SKM-1 treated with dmso at 0.1 percent for 144 hours (cell line): Measurements from ENCODE around the gene ABHD14A.
"Not testable (repeated sequence)": the region's sequence is repeated elsewhere in the genome, so short reads cannot be mapped to it uniquely, and the experiment has no call there.

ENCODE experiments used
- DNase-seq: peaks from one replicate; lab custom pipeline; 2025; ENCODE audit not compliant: unreplicated experiment; lab: John Stamatoyannopoulos, UW

ABHD14A gene

DNA sequence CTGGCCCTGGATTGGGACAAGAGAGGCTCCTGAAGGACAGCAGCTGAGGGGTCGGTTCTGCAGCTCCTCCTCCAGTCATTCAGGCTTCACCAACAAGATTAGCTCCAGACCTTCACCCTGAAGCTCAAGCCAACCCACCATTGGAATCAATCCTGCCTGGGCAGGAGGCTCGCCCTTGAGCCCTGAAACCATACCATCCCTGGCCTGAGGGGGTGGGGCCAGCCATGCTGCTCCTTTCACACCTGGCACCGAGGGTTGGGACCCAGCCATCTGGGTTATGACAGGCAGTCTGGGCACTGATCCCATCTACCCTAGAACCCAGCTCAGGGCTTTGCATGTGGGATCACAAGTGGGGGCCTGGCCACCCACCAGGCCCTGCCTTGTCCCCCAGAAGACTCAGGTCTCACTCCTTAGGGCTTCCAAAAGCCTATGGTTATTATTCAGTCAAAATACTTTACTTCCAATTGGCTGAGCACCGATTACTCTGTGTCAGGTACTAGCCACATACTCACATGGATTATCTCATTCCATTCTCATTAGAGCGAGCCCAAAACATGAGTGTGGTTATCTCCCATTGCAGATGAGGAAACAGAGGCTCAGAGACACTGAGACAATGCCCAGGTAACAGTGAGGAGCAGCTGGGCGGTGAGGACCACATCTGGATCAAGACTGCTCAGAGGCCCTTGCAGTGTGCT is 4.1 kb upstream of the ABHD14A start:
- no peak for DNase-seq

DNA sequence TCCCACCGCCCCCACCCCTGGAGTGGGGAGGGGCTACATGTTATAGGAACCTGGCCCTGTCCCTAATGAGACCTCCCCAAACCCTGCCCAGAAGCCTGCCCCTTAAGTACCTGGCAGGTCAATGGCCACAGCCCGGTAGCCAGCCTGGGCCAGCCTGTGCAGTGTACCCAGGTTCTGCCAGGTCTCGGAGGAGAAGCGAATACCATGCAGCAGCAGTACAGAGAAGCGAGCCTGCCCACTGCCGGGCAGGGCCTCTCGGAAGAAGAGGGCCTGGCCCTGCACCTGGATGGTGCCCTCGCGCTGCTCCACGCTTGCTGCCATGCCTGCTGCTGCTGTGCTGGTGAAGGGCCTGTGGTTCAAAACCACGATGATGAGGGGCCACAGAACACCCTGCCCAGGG is 3.5 kb upstream of the ABHD14A start:
- no peak for DNase-seq

DNA sequence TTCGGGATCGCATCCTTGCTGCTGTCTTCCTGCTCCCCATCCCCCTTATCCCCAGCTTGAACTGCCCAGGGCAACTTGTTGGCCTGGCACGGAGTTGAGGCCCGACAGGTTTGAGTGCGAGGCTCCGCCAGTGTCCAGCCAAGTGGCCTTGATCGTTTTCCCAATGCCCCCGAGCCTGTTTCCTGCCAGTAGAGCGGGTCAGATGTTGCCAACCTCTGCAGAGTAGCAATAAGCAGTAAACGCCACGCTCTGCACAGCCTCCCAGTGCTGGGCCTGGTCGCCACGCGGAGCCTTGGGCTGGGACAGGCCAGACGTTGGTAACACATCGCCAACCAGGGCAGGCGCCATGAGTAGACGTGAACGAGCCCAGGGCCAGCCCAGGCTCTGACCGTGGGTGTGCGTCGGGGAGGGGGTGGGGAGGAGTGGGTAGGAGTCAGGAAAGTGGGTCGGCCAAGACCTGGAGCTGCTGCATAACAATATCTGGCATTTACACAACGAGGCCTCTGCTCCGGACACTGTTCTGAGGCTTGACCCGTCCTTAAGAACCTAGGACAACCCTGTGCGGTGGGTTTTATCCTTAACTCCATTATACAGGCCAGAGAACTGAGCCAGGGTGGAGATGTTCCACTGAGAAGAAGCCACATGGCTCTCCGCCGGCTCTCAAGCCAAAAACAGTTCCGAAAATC is 444 bp upstream of the ABHD14A start:
- no peak for DNase-seq

DNA sequence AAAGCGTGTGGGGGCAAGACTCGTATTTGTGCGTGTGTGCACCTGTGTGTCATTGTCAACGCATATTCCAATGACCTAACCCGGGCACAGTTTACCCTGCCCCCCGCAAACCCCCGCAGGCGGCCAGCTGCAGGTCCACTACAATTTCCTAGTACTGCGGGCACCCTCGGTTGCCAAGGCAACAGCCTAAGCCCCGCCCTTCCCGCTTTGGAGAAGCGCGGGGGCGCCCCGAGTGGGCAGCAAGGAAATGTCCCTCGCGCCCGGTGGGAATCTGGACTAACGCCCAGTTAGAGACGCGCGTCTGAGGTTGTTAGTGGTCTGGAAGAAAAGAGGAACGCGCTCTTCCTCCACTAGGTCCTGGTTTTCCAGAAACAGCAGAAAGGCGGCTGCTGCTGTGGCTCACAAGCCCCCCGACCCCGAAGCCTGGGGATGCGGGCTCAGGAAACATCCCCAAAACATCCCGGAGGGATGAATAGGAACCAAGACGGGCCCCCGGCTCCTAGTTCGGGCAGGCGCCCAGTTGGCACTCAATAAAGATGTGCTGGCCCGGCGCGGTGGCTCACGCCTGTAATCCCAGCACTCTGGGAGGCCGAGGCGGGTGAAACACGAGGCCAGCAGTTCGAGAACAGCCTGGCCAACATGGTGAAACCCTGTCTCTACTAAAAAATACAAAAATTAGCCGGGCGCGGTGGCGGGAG is 1.1 kb downstream of the ABHD14A start:
- no peak for DNase-seq

DNA sequence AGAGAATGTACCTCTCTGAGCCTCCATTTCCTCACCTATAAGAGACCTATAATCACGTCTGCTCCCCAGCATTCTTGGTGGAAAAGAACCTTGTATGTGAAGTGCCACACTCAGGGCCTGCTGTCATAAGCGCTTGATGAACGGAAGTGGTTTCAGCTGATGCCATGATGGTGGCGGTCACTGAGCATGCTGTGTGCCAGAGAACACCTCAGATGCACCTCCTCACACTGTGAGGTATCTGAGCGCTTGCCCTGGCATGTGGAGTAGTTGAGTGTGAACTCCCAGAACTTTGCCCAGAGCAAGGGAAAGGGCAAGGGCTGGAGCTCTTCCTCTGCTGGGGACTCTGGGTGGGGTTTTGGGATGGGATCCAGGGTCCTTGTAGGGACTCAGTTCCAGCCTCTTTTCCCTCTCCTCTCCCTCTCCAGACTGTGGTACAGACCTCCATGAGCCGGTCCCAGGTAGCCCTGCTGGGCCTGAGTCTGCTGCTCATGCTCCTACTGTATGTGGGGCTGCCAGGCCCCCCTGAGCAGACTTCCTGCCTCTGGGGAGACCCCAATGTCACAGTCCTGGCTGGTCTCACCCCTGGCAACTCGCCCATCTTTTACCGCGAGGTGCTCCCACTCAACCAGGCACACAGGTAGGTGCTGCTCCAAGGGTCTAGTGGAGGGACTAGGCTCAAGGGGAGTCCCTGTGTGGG is 2.7 kb downstream of the ABHD14A start:
- DNase-seq: no peak

DNA sequence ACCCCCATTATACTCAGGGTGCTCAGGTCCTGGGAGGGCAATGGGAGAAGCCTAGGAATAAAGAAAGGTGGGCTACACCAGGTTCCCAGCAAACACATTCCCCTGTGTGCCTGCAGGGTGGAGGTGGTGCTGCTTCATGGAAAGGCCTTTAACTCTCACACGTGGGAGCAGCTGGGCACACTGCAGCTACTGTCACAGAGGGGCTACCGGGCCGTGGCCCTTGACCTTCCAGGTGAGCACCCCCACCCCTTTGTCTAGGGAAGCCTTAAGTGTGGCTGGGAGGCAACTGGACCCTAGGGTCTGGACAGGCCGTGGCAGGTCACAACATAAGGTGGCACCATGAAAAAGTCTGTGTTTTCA is 3.3 kb downstream of the ABHD14A start:
- DNase-seq: no peak

DNA sequence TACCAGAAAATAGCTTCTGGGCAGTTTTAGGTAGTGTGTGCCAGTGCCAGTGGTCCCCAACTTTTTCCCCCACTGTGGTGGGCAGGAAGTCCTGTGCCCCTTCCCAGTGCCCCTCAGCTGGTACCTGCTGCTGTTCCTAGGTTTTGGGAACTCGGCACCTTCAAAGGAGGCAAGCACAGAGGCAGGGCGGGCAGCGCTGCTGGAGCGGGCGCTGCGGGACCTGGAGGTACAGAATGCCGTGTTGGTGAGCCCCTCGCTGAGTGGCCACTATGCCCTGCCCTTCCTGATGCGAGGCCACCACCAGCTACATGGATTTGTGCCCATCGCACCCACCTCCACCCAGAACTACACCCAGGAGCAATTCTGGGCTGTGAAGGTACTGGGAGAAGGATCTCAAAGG is 5.4 kb downstream of the ABHD14A start:
- DNase-seq: no peak

DNA sequence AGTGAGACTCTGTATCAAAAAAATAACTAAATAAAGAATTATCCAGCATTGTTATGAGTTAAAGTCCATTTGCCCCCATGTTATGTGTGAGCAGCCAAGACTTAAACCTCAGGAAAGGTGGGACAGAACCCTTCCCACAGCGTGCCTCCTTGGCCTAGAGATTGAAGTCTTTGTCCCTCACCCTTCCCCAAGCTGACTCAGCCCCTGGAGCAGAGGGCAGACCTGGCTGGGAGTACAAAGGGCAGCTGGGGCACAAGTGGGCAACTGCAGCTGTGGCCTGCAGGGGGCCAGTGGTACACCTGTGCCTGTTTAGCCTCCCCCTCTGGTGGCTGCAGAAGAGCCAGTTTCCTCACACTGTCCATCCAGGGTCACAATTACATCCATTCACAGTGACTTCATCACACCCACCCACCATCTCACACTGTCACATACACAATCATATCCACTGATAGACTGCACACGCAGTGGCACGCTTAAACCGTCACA is 7.5 kb downstream of the ABHD14A start:
- DNase-seq: no peak

DNA sequence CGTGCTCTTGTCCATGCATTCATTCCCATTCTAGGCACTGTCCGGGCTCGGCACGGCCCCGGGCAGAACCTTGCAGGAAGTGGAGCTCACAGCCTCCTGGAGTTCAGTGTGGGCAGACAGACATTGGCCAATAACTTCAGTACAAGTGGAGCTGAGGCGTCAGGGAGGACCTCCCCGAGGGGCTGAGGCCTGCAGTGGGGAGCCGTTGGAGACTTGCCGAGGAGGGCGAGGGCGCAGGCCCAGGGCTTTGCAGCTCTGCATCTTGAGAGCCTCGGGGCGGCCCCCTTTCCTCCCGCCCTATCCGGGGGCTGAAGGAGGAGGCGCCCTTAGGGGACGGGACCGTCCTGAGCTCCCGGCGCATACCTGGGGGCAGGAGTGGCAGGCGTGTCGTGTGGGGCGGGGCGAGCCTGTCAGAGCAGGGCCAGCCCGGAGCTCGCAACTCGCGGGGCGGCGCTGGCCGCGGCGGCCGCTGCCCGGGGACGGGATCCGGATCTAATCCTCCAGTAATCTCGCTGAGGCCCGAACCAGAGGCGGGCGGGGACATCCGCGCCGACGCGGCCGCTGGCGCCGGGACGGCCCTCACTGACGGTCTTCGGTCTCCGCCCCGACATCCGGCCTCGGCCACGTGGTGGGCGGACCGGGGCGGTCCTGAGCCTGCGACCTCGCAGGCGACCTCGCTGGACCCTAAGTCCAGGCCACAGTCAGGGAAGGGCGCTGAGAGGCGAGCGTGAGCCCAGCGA is 8.1 kb downstream of the ABHD14A start, which contains the start of gene ACY1:
ACY1 (plus strand) TSS at position 698 of the 740 bp plus-strand sequence. CDS start 530 bp downstream, outside the sequence.
- DNase-seq: peak; percentile 70

DNA sequence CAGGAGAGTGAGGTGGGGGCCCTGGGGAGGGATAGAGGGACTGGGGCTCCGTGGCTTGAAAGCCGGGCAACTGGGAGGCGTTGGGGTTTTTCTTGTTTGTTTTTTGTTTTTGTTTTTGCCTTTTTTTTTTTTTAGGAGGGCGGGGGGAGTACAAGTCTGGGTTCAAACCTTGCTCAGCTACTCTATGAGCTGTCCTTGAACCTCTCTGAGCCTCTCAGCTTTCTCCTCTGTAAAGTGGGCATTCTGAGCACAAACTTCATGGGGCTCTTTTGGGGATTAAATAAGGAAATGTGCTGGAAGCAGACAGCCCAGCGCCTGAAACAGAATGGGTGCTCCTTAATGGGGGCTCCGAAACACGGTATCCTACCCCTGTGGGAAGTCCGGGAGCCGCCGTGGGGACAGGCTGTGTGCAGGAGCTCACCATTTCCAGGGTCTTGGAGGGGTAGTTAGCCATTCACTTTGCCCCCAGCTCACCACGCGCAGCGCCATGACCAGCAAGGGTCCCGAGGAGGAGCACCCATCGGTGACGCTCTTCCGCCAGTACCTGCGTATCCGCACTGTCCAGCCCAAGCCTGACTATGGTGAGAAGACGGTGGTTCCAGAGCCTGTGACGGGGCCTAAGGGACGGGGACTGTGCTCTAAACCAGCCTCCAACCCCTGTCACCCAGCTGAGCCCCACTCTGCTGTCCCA is 8.9 kb downstream of the ABHD14A start:
- DNase-seq: no peak

DNA sequence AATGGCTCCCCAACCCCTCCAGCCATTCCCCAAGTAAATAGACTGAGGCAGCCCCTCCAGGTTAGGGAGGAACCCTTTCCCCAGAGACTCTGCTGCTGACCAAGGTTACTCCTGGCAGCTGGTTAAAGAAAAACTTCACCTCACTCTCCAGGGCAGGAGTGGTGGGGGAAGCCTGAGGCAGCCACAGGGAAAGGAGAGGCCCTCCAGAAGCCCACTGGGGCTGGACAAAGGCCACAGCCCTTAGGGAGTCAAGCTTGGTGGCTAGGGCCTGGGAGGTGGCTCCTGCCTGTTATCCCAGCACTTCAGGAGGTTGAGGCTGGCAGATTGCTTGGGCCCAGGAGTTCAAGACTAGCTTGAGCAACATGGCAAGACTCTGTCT is 9.4 kb downstream of the ABHD14A start:
- no peak for DNase-seq

DNA sequence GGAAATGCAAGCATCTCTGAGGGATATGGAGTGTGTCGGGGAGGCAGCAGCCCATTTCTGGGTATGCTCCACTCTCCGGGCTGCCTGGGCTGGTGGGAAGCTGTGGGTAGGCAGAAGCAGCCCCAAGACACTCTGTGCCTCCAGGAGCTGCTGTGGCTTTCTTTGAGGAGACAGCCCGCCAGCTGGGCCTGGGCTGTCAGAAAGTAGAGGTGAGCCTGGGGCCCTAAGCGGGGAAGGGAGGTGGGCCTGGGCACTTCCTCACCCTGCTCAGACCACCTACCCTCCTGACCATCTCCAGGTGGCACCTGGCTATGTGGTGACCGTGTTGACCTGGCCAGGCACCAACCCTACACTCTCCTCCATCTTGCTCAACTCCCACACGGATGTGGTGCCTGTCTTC is 10.2 kb downstream of the ABHD14A start:
- DNase-seq: no peak

DNA sequence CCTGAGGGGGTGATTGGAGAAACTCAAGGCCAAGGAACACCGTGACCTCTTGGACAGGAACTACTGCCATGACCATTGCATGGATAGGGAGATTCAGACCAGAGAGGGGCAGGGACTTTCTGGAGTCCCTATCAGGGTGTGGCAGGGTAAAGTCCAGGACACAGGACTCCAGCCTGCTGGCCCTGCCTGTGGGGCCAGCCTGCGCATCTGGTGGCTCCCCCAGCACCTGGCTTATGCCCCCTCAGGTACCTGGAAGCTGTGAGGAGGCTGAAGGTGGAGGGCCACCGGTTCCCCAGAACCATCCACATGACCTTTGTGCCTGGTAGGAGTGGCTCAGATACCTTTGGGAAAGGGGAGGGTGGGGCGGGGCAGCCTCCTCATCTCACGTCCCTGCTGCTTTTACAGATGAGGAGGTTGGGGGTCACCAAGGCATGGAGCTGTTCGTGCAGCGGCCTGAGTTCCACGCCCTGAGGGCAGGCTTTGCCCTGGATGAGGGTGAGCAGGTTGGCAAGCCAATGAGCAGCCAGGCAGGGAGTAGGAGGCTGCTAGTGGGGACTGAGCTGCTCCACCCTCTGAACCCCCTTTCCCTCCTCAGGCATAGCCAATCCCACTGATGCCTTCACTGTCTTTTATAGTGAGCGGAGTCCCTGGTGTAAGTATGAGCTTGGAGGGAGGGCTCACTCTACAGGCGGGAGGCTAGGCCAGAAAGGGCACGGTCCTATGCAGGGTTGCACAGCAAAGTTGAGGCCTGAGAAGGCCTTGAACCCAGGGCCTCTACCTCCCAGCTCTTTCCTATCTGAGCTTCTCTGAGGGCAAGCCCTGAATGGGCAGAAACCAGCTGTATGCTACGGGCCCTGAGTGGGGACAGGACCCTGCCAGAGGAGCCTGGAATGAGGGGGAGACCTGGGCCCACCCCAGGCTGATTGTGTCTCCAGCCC is 11.4 kb downstream of the ABHD14A start:
- DNase-seq: no peak

DNA sequence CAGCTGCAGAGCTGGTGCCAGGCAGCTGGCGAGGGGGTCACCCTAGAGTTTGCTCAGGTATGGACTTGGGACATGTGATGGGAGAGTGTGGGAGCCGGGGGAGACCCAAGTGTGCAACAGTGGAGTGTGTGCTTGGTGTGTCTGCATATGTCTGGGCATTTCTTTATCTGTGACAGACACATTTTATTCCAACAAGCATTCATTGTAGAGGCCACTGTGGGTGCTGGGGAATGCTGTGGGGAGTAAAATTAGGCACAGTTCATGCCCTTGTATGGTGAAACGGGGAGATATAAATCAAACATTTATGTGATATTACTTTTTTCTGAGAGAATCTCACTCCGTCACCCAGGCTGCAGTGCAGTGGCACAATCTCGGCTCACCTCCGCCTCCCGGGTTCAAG is 12.7 kb downstream of the ABHD14A start:
- no peak for DNase-seq

DNA sequence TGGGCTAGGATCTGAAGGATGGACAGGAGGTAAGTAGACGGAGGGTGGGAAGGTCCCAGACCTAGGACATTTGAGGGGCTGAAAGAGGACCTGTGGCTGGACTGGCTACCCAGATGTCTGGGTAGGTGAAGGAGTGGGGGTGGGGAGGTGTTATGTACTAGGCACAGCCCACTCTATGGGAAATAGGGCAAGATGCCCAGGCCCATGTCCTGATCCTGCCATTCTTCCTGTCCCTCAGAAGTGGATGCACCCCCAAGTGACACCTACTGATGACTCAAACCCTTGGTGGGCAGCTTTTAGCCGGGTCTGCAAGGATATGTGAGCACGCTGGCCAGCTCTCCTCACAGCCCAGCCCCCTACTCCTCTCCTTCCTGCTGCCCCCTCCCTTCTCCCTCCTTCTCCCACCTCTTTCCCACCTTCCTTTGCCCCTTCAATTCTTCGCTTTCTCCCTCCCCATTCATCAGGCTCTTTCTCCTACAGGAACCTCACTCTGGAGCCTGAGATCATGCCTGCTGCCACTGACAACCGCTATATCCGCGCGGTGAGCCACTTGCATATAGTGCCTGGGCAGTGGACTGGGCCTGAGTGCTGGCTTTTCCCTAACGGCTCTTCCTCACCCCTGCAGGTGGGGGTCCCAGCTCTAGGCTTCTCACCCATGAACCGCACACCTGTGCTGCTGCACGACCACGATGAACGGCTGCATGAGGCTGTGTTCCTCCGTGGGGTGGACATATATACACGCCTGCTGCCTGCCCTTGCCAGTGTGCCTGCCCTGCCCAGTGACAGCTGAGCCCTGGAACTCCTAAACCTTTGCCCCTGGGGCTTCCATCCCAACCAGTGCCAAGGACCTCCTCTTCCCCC is 13.7 kb downstream of the ABHD14A start:
- DNase-seq: no peak

DNA sequence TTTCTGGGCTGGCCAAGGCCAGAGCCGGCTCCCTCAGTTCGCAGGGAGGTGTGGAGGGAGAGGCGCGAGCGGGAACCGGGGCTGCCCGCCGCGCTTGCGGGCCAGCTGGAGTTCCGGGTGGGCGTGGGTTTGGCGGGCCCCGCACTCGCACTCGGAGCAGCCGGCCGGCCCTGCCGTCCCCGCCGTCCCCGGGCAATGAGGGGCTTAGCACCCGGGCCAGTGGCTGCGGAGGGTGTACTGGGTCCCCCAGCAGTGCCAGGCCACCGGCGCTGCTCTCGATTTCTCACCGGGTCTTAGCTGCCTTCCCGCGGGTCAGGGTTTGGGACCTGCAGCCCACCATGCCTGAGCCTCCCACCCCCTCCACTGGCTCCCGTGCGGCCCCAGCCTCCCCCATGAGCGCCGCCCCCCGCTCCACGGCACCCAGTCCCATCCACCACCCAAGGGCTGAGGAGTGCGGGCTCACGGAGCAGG is 15.7 kb downstream of the ABHD14A start:
- DNase-seq: not testable (repeated sequence)

DNA sequence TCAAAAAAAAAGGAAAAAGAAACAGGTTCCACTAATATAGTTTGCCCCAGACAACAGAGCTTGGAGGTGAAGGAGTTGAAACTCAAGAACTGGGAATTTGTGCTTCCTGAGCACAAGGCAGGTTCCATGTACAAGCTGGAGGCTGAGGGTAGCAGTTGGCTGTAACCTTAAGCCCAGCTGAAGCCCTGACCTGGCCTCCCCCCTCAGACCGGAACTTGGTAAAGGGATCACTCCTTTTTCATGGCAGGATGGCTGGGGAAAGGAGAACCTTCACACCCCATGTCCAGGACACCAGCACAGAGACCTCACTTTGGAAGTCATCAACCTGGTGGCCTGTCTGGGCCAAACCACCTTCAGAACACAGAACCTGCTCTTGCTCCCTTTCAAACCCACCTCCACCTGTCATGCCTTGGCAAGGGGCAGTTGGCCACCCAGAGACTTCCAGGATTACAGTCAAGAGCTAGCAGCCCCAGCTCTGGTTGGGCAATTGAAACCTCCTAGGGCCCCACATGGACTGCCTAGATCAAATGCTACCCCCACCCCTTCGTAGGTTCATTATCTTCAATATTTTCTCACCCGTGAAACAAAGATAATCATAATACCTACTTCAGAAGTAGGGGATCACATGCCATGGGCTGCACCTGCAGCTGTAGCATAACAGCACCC is 17.3 kb downstream of the ABHD14A start:
- DNase-seq: no peak
